Endothelial cell of umbilical vein (primary cell): Measurements from ENCODE around the gene SRSF1. TPM values are rescaled to one million over a fixed set of nuclear protein-coding genes. Genes with fewer than 3 reads are reported as not detected.

Source experiments
- BruUV-seq: library from RNA; stranded (reverse); fragments of 400-500 nt; replicated peaks from 2 replicates; lab custom pipeline; 2021; lab: Mats Ljungman, UMichigan
- CTCF ChIA-PET: fragments of 300-600, 350-600 bp; sonication (Branson Sonifier 250); formaldehyde crosslinking; loops from one replicate; lab custom pipeline; 2021; ENCODE audit warnings: antibody characterized with exemption, inconsistent platforms; lab: Charles Lee
- POLR2A ChIA-PET: fragments of 300-600, 350-600 bp; sonication (Branson Sonifier 250); formaldehyde crosslinking; loops from one replicate; lab custom pipeline; 2021; ENCODE audit warnings: antibody characterized with exemption, inconsistent platforms; lab: Charles Lee
- DNase-seq: peaks from one replicate; pipeline ENCODE4 v3.0.0-alpha.2; 2011; ENCODE audit warnings: low read depth, low spot score
- FAIRE-seq: peaks from 2 replicates; lab custom pipeline; 2011; peaks lifted over from hg19 to GRCh38; lab: Jason Lieb, UNC
- H2AFZ ChIP-seq: 2 replicates; pipeline ENCODE4 v1.6.0; 2012; ENCODE audit warnings: low read depth, low read length, control low read depth, inconsistent platforms
- H3K27ac ChIP-seq: 2 replicates; pipeline ENCODE4 v1.5.1; 2011; ENCODE audit warnings: low read depth, mild to moderate bottlenecking, control low read depth, low read length, moderate library complexity; ENCODE audit not compliant: insufficient read depth
- H3K27me3 ChIP-seq, 2 experiments: 2 replicates each; pipeline versions ENCODE4 v1.6.0 to v1.6.1; 2011; ENCODE audit warnings: low read length in 2 of 2, mixed read lengths in 1 of 2; ENCODE audit not compliant: control insufficient read depth in 2 of 2, insufficient read depth in 2 of 2
- H3K36me3 ChIP-seq, 2 experiments: 2 replicates in 1 of 2; 3 replicates in 1 of 2; pipeline ENCODE4 v1.5.1; 2011; ENCODE audit warnings: low read length in 2 of 2, mild to moderate bottlenecking in 1 of 2, moderate library complexity in 1 of 2; ENCODE audit not compliant: control insufficient read depth in 2 of 2, insufficient read depth in 2 of 2; ENCODE audit errors: extremely low read depth in 1 of 2
- H3K4me1 ChIP-seq: 3 replicates; pipeline ENCODE4 v1.5.1; 2011; ENCODE audit warnings: mild to moderate bottlenecking, low read length; ENCODE audit not compliant: control insufficient read depth, insufficient read depth; ENCODE audit errors: extremely low read depth
- H3K4me2 ChIP-seq: 2 replicates; pipeline ENCODE4 v1.6.1; 2011; ENCODE audit warnings: low read length, control low read depth, mixed read lengths; ENCODE audit not compliant: insufficient read depth
- H3K4me3 ChIP-seq, 3 experiments: fragments of 200-600 bp in 1 of 3; sonication (generic), shearing (Covaris generic) in 1 of 3; replicated peaks in 1 of 3; 2 replicates each; pipeline ENCODE4 v1.5.1; 2011 to 2016; ENCODE audit warnings: control low read depth in 3 of 3, low read length in 3 of 3, mild to moderate bottlenecking in 2 of 3, inconsistent platforms in 1 of 3, low read depth in 1 of 3, moderate library complexity in 1 of 3; ENCODE audit not compliant: insufficient read depth in 1 of 3
- H3K79me2 ChIP-seq: 2 replicates; pipeline ENCODE4 v1.6.0; 2012; ENCODE audit warnings: low read length, inconsistent platforms; ENCODE audit not compliant: control insufficient read depth, insufficient read depth
- H3K9ac ChIP-seq: replicated peaks from 2 replicates; pipeline ENCODE3; 2011; ENCODE audit warnings: low read length, control low read depth; ENCODE audit not compliant: insufficient read depth; ENCODE audit errors: extremely low read depth
- H3K9me1 ChIP-seq: replicated peaks from 3 replicates; pipeline ENCODE4 v1.6.0; 2011; ENCODE audit warnings: mild to moderate bottlenecking, low read length; ENCODE audit not compliant: control insufficient read depth, insufficient read depth; ENCODE audit errors: extremely low read depth
- H3K9me3 ChIP-seq: replicated peaks from 2 replicates; pipeline ENCODE4 v1.5.1; 2012; ENCODE audit warnings: low read length, inconsistent platforms; ENCODE audit not compliant: control insufficient read depth, insufficient read depth
- H4K20me1 ChIP-seq: replicated peaks from 2 replicates; pipeline ENCODE3; 2011; ENCODE audit warnings: mild to moderate bottlenecking, low read length; ENCODE audit not compliant: control insufficient read depth, insufficient read depth; ENCODE audit errors: extremely low read depth
- CTCF ChIP-seq, 2 donors: IDR thresholded peaks; 1 replicate in 1 of 2; 2 replicates in 1 of 2; pipeline ENCODE4 v1.5.1; 2011; ENCODE audit warnings: low read length in 2 of 2, mild to moderate bottlenecking in 2 of 2, moderate library complexity in 2 of 2, control low read depth in 1 of 2, inconsistent platforms in 1 of 2, low read depth in 1 of 2; ENCODE audit not compliant: insufficient read depth in 1 of 2; ENCODE audit errors: extremely low read depth in 1 of 2
- EZH2 ChIP-seq: IDR thresholded peaks from 2 replicates; pipeline ENCODE4 v1.6.1; 2012; ENCODE audit warnings: borderline replicate concordance, low read depth, mild to moderate bottlenecking, moderate library complexity, low read length, inconsistent platforms; ENCODE audit not compliant: severe bottlenecking
- FOS ChIP-seq: IDR thresholded peaks from 2 replicates; pipeline ENCODE4 v1.6.1; 2011; ENCODE audit warnings: mild to moderate bottlenecking, low read length, moderate library complexity, borderline replicate concordance; ENCODE audit not compliant: insufficient read depth
- GATA2 ChIP-seq: IDR thresholded peaks from 2 replicates; pipeline ENCODE4 v1.7.0; 2011; ENCODE audit warnings: low read depth, mild to moderate bottlenecking, moderate library complexity, mixed read lengths, low read length; ENCODE audit not compliant: insufficient read length, insufficient read depth
- JUN ChIP-seq: IDR thresholded peaks from 2 replicates; pipeline ENCODE4 v1.6.1; 2011; ENCODE audit warnings: borderline replicate concordance, low read depth; ENCODE audit not compliant: insufficient read length, insufficient read depth
- MAX ChIP-seq: IDR thresholded peaks from 2 replicates; pipeline ENCODE4 v1.6.1; 2011; ENCODE audit not compliant: insufficient read depth, insufficient read length
- MYC ChIP-seq: IDR thresholded peaks from one replicate; pipeline ENCODE4 v1.6.1; 2011; ENCODE audit warnings: mild to moderate bottlenecking, low read depth, low read length
- POLR2A ChIP-seq: IDR thresholded peaks from 2 replicates; pipeline ENCODE4 v1.6.1; 2012; ENCODE audit warnings: low read depth, mild to moderate bottlenecking, control low read depth, low read length
- POLR2AphosphoS5 ChIP-seq: IDR thresholded peaks from 2 replicates; pipeline ENCODE4 v1.6.1; 2012; ENCODE audit warnings: low read depth, mild to moderate bottlenecking, control low read depth, low read length, moderate library complexity; ENCODE audit not compliant: insufficient read depth
- dilution Hi-C: fragments of 300-500 bp; cut with MboI; formaldehyde crosslinking; loops from one replicate; pipeline ENCODE4 v1.15.0; 2019; ENCODE audit warnings: low sequenced_read_pairs; ENCODE audit not compliant: extremely low pct_ligation_motif_present
- intact Hi-C: fragments of 100-400 bp; cut with micrococcal nuclease; formaldehyde crosslinking; loops from one replicate; pipeline ENCODE4 v1.10.0; 2022
- polyA plus RNA-seq, 4 experiments: library from polyadenylated mRNA; depleted of rRNA in 3 of 4; stranded (reverse) in 3 of 4; unstranded in 1 of 4; fragments of >200 nt; gene quantifications; 2 replicates each; pipeline versions ENCODE4 v1.2.1 to v1.2.3, GENCODE V29; 2011 to 2012; ENCODE audit warnings: missing spikeins in 1 of 4
- total RNA-seq: library from RNA; stranded (reverse); gene quantifications from 2 replicates; pipeline ENCODE4 v1.2.3, GENCODE V29; 2021

Gene SRSF1
- total and polyA plus RNA-seq, 2 donors (not counting 3 experiments of a cell fraction or from before 2014, with no cell fraction given), result 133 to 316 TPM

GRCh38 chr17:57988301-57989250, 18.5 kb downstream of the SRSF1 start:
- Histone ChIP-seq H3K4me2 (peak overlapping the region; percentile 38), H3K4me1 (peaks cover 51% of the 10 kb centered on the region), H3K4me3 (peak overlapping the region in 2 of 3 experiments; percentile 41 to 86), H3K27me3 (no peaks in the 10 kb centered on the region), H3K9me1 (no peaks in the 10 kb centered on the region), H3K9ac (peak overlapping the region; percentile 97), H4K20me1 (no peaks in the 10 kb centered on the region), H3K36me3 (no peaks in the 10 kb centered on the region), H2AFZ (peak overlapping the region; percentile 55), H3K27ac (peak overlapping the region; percentile 49), H3K9me3 (no peaks in the 10 kb centered on the region), H3K79me2 (peaks cover 39% of the 10 kb centered on the region)
- ChIA-PET POLR2A (interaction anchor here (1.0 to 2.9 kb wide), 3 partner anchors 18 to 114 kb away, joined by 4 to 13 read pairs (median 4); partner anchors contain the start of gene SRSF1), CTCF (interaction anchor here (0.9 to 15.8 kb wide), 8 partner anchors 11 to 132 kb away, joined by 3 to 584 read pairs (median 4); partner anchors contain the start of genes CUEDC1 and MRPS23)
- peak; percentile 47 for FAIRE-seq
- TF ChIP-seq JUN (no peak), CTCF (IDR thresholded peaks at IDR 0.05; ENCODE audit: extremely low read depth in 1 of 2, insufficient read depth in 1 of 2, low read depth in 1 of 2, low read length in 2 of 2) (peak in 1 of 2 donors; percentile 6), MYC (no peak), MAX (no peak), POLR2A (peak; percentile 86), GATA2 (peak; percentile 17), POLR2AphosphoS5 (peak; percentile 89), EZH2 (no peak), FOS (no peak)
- intact Hi-C loops, result loop anchor here (1.0 kb wide), 2 partner anchors 96 to 138 kb away; partner anchors contain the start of gene MRPS23
- DNase-seq, result peak; percentile 69
- dilution Hi-C loops, result loop anchor here (25.0 kb wide), 1 partner anchor 126 kb away; the partner anchor contains the start of gene MRPS23
- TSS peak; percentile 26 for BruUV-seq
